Stomach (tissue), 9 donors: ENCODE results near the gene DST. TPM values are rescaled to one million over a fixed set of nuclear protein-coding genes. Genes with fewer than 3 reads are reported as not detected.

ENCODE experiments used
- DNase-seq, 2 donors: peaks; one replicate each; pipeline versions ENCODE4 v3.0.0 to v3.0.0-alpha.2; 2013 to 2019
- H3K27ac ChIP-seq, 5 donors: fragments of 200-600 bp in 4 of 5; sonication (generic) in 4 of 5; one replicate each; pipeline ENCODE4 v1.5.1; 2013 to 2019; ENCODE audit warnings: mild to moderate bottlenecking in 1 of 5, moderate library complexity in 1 of 5
- H3K27me3 ChIP-seq, 3 donors: fragments of 200-600 bp; sonication (generic); one replicate each; pipeline ENCODE4 v1.5.1; 2017 to 2019; ENCODE audit warnings: mixed run types in 1 of 3
- H3K36me3 ChIP-seq, 4 donors: fragments of 200-600 bp; sonication (generic); 1 replicate in 3 of 4; 2 replicates in 1 of 4; pipeline ENCODE4 v1.5.1; 2016 to 2019
- H3K4me1 ChIP-seq, 4 donors: fragments of 200-600 bp; sonication (generic); one replicate each; pipeline ENCODE4 v1.5.1; 2016 to 2019
- H3K4me3 ChIP-seq, 4 donors: fragments of 200-600 bp; sonication (generic) in 3 of 4; one replicate each; pipeline ENCODE4 v1.5.1; 2016 to 2019; ENCODE audit warnings: mild to moderate bottlenecking in 1 of 4
- H3K9me3 ChIP-seq, 4 donors: fragments of 200-600 bp; sonication (generic); one replicate each; pipeline ENCODE4 v1.5.1; 2016 to 2019
- EP300 ChIP-seq: sonication (generic); formaldehyde crosslinking; IDR thresholded peaks from one replicate; pipeline ENCODE4 v1.6.1; 2017; ENCODE audit warnings: antibody characterized with exemption
- POLR2A ChIP-seq, 4 donors: fragments of 450-650 bp; IDR thresholded peaks; one replicate each; pipeline ENCODE4 v1.6.1; 2016; ENCODE audit warnings: antibody characterized with exemption in 4 of 4, control low read depth in 2 of 4, mild to moderate bottlenecking in 1 of 4, moderate library complexity in 1 of 4
- POLR2AphosphoS5 ChIP-seq, 3 donors: sonication (generic); formaldehyde crosslinking; IDR thresholded peaks; one replicate each; pipeline ENCODE4 v1.6.1; 2016; ENCODE audit warnings: antibody characterized with exemption in 3 of 3
- WGBS, 5 donors: extraction: QIAGEN DNeasy Blood & Tissue Kit in 3 of 5; methylation state at CpG; one replicate each; pipeline versions ENCODE4 v1.1.5 to v1.1.7; 2013 to 2018; 5-methylcytosine and 5-hydroxymethylcytosine counted together
- intact Hi-C: fragments of 100-400 bp; cut with DNase I; formaldehyde crosslinking; loops from one replicate; pipeline ENCODE4 v1.15.1; 2023; ENCODE audit warnings: low total_unique reads
- polyA plus RNA-seq, 3 donors: library from polyadenylated mRNA; stranded (reverse); fragments of 200-250 nt; gene quantifications; one replicate each; pipeline ENCODE4 v1.2.3, GENCODE V29; 2013
- total RNA-seq, 5 donors: library from RNA; depleted of rRNA; stranded (reverse); fragments of >200 nt; gene quantifications; one replicate each; pipeline versions ENCODE4 v1.1.0 to v1.2.3, GENCODE V29; 2014 to 2016
- TF ChIP-seq, protein P1 (sequence below), 7 experiments: fragments of 450-650 bp in 4 of 7; fragments of 200-600 bp in 3 of 7; sonication (generic) in 3 of 7; IDR thresholded peaks; one replicate each; pipeline ENCODE4 v1.5.1; 2016 to 2019; ENCODE audit warnings: antibody characterized with exemption in 7 of 7, control low read depth in 2 of 7, mild to moderate bottlenecking in 1 of 7
- donor health status: healthy with polysubstance abuse.
- donor health status: Bipolar disorder and iron deficiency.
- donor health status: healthy.

Gene DST
- total and polyA plus RNA-seq, 8 donors, result 16.3 to 623 (median 200) TPM

DNA sequence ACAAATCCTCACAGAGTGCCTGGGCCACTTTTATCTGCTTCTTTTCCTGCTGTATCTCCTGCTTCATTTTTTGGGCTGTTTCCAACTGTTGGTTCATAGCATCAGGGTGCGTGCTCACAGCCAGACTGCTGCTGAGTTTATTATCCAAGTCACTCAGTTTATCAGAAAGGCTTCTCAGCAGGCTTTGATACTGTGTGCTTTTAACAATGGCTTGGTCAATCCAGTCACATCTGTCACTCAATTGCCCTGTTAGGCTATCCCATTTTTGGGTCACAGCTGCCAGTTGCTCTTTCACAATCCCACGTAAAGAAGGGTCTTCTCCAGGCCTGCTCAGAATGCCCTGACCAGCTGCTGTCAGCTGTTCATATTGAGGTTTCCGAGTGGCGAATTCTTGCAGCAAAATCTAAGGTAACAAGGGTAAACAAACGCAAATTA lies 87.2 kb downstream of the DST start:
- Histone ChIP-seq H3K27ac (peak overlapping the region in 3 of 5 donors; percentile 2 to 51 (median 39)), H3K27me3 (no peaks in the 10 kb centered on the region), H3K4me1 (peaks cover 0 to 22% (median 11%) of the 10 kb centered on the region in 4 donors), H3K4me3 (no peak overlapping the region), H3K9me3 (no peaks in the 10 kb centered on the region), H3K36me3 (peaks cover 0 to 18% (median 15%) of the 10 kb centered on the region in 4 donors)
- TF ChIP-seq, protein P1, sequence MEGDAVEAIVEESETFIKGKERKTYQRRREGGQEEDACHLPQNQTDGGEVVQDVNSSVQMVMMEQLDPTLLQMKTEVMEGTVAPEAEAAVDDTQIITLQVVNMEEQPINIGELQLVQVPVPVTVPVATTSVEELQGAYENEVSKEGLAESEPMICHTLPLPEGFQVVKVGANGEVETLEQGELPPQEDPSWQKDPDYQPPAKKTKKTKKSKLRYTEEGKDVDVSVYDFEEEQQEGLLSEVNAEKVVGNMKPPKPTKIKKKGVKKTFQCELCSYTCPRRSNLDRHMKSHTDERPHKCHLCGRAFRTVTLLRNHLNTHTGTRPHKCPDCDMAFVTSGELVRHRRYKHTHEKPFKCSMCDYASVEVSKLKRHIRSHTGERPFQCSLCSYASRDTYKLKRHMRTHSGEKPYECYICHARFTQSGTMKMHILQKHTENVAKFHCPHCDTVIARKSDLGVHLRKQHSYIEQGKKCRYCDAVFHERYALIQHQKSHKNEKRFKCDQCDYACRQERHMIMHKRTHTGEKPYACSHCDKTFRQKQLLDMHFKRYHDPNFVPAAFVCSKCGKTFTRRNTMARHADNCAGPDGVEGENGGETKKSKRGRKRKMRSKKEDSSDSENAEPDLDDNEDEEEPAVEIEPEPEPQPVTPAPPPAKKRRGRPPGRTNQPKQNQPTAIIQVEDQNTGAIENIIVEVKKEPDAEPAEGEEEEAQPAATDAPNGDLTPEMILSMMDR (IDR thresholded peaks at IDR 0.05), result no peak
- TF ChIP-seq POLR2A (IDR thresholded peaks at IDR 0.05) (no peak), POLR2AphosphoS5 (IDR thresholded peaks at IDR 0.05) (no peak), EP300 (no peak)
- intact Hi-C loops, result no loop called here
- WGBS, 5 donors, result 55 to 66% (median 63%) methylated on average over 5 of the region's 5 CpGs
- DNase-seq, result no peak

DNA sequence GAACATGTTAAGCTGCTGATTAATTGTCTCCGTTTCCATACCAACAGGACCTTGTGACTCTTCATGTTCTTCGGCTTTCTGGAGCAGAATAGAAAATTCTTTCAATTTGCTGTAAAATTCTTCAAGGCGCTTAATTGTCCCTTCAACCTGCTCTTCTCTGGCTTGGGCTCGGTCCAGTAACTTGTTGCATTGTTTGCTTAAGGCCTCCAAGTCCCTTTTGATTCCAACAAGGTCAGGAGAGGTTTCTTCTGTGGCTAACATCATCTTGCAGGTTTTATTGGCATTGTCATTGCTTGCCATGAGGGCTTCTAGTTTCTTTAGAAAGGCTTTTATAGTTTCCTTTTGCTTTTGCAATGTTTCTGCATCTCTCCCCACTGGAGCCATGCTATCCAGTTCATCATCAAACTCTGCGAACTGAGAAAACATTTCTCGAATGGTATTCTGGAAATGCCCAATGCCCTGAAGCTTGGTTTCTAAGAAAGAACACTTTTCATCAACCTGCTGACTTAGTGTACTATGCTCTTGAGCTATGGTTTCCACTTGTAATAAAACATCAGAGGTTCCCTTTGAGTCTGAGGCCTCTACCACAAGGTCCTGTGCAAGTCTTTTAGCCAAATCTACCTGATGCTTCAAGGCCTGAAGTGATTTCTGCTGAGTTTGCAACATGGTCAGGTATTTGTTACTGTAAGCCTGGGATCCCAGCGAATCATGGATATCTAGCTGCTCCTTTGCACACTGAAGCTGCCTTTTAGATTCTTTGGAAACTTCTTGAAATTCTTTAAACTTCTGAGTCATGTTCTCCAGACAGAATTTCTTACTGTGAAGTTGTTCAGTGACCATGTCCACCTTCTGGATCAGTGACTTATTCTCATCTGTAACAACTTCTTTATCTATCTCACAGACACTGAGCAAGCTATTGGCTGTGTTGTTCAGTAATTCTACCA lies 90.2 kb downstream of the DST start:
- intact Hi-C loops, result no loop called here
- H3K27ac ChIP-seq, result no peak overlapping the region
- TF ChIP-seq POLR2AphosphoS5 (IDR thresholded peaks at IDR 0.05) (no peak), EP300 (no peak), POLR2A (IDR thresholded peaks at IDR 0.05) (no peak)
- TF ChIP-seq, protein P1 (IDR thresholded peaks at IDR 0.05), result no peak

DNA sequence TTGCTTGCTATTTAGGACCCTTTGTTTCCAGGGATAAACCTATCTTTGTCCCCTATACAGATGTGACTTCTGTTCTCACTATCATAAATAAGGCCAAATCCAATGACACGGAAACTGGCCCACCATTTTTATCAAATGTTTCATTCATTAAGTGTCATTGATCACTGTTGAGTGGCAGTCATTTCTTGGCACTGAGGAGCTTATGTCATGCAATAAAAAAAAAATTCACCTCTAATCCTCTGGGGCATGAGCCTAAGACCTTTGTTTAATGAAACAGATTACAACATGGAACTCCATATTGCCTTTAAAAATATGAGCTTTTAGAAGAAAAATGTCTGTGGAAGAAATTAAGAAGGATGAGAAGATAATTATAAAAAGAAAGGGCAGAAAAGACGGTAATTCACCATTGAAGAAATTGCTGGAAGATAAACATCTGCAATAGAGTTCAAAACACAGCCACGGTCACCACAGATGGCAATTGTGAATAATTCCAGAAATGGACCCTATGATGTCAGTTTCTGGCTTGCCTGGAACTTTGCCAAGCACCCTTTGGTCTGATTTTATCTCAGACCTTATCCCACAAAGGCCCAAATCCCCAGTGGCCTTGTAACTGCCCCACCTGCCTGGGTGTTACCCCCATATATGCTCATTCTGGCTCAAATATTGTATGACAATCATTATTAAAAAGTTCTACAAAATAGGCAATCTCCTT lies 91.1 kb downstream of the DST start:
- H3K4me1 ChIP-seq, result peaks cover 0 to 57% (median 22%) of the 10 kb centered on the region in 4 donors
- H3K36me3 ChIP-seq, result peaks cover 0 to 18% (median 12%) of the 10 kb centered on the region in 4 donors
- H3K27ac ChIP-seq, result no peak overlapping the region
- intact Hi-C loops, result no loop called here
- no peak overlapping the region for H3K4me3 ChIP-seq
- H3K9me3 ChIP-seq, result no peaks in the 10 kb centered on the region
- no peak for TF ChIP-seq EP300
- TF ChIP-seq POLR2A (IDR thresholded peaks at IDR 0.05), result no peak
- TF ChIP-seq, protein P1 (IDR thresholded peaks at IDR 0.05), result no peak
- no peak for TF ChIP-seq POLR2AphosphoS5 (IDR thresholded peaks at IDR 0.05)
- H3K27me3 ChIP-seq, result no peaks in the 10 kb centered on the region
- DNase-seq, result no peak
- 83 to 95% (median 85%) methylated on average over 3 of the region's 3 CpGs for WGBS, 5 donors

More for the DNA sequence above, 90.2 kb downstream of the DST start:
- 87 to 91% (median 89%) methylated on average over 7 of the region's 7 CpGs for WGBS, 5 donors
- Histone ChIP-seq H3K36me3 (peaks cover 0 to 18% (median 12%) of the 10 kb centered on the region in 4 donors), H3K4me1 (peaks cover 0 to 51% (median 19%) of the 10 kb centered on the region in 4 donors), H3K27me3 (no peaks in the 10 kb centered on the region), H3K4me3 (no peak overlapping the region), H3K9me3 (no peaks in the 10 kb centered on the region)
- DNase-seq, result no peak

DNA sequence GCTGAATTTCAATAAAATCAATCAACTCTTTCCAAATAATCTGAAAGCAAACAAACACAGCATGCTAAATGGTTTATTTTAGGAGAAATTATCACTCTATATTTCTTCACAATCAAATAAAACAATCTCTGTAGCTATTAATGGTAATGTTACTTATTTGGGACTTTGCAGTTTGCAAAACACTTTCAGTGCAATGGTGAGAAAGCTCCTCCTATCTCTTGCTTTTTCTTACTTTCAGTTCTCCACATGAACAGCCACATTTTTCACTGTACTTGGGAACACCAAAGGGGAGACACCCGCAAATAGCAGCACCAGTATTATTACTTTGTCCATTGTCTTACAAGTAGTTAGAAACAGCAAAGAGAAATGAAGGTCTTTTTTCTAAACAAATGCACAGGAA lies 92.4 kb downstream of the DST start:
- H3K4me3 ChIP-seq, result no peak overlapping the region
- peak overlapping the region in 1 of 5 donors; percentile 49 for H3K27ac ChIP-seq
- peaks cover 0 to 56% (median 21%) of the 10 kb centered on the region in 4 donors for H3K4me1 ChIP-seq
- H3K27me3 ChIP-seq, result no peaks in the 10 kb centered on the region
- H3K9me3 ChIP-seq, result no peaks in the 10 kb centered on the region
- H3K36me3 ChIP-seq, result peaks cover 0 to 18% (median 8%) of the 10 kb centered on the region in 4 donors
- WGBS, 5 donors, result 19 to 47% (median 24%) methylated on average over 1 of the region's 1 CpG
- DNase-seq, result no peak
- TF ChIP-seq POLR2A (IDR thresholded peaks at IDR 0.05) (no peak), EP300 (no peak), POLR2AphosphoS5 (IDR thresholded peaks at IDR 0.05) (no peak)
- TF ChIP-seq, protein P1 (IDR thresholded peaks at IDR 0.05), result no peak
- intact Hi-C loops, result no loop called here
